Measurements from ENCODE around the gene SMYD1. TPM values are rescaled to one million over a fixed set of nuclear protein-coding genes. Genes with fewer than 3 reads are reported as not detected.

SMYD1 gene
- total RNA-seq, 1 donor from 2014 or later: 0.25 TPM

DNA sequence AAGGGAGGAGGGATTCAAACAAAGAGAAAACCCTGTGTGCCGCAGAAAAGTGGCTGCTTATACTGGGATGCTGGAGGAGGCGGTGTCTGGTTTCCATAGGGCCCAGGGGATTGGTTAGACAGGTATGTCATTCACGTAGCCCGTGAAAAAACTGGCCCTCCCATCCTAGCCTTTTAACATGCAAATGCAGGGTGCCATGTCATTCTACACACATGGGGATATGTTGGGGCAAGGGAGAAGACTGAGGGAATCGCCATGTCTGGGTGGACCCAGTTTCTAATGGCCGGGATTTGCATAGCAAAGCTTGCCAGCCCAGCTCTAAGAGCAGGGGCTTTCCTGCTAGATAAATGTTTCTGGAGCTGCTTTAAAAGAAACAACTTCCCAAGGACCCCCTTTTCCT, 43.1 kb upstream of the SMYD1 start:
- H3K27me3 Mint-ChIP-seq (ENCODE audit: unreplicated experiment): peaks cover 3% of the 10 kb centered on the region
- H3K4me3 Mint-ChIP-seq (ENCODE audit: unreplicated experiment): no peak overlapping the region
- no peaks in the 10 kb centered on the region for H3K36me3 Mint-ChIP-seq (ENCODE audit: unreplicated experiment)
- no peak overlapping the region for H3K27ac Mint-ChIP-seq (ENCODE audit: unreplicated experiment)
- TF ChIP-seq CTCF (IDR thresholded peaks at IDR 0.05; ENCODE audit: partially characterized antibody, unreplicated experiment): no peak
- H3K9me3 Mint-ChIP-seq (ENCODE audit: unreplicated experiment): no peaks in the 10 kb centered on the region
- DNase-seq: no peak
- H3K4me1 Mint-ChIP-seq (ENCODE audit: low read depth, unreplicated experiment): peaks cover 5% of the 10 kb centered on the region

DNA sequence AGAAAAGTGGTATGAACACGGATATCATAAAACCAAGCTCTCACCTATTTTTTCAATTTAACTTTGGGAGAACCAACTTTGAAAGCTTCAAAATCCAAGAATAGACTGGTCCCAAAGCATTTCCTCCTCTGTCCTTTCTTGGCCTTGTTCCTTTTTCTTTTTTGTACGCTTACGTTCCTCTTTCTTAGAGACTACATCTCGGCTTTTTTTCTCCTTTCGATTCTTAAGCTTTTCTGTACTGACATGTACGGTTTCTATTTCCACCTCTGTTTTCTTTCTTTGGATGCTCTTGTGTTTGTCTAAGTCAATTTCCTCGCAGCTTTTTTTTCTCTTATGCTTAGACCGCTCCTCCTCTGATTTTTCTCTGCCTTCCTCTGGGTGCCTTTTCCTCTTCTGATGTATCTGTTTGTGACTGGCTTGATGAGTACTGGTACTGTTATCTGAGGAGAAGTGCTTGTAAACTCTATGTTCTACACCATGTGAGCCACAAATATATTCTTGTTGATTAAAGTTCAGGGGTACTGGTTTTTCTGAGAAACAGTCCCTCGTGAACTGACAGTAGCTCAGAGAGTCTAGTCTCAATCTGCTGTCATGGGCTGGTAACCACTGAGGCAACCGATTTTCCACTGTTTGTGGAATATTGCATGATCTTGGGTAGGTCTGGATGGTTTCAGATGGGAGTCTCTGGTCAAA, 39.8 kb upstream of the SMYD1 start:
- no peak overlapping the region for H3K4me3 Mint-ChIP-seq (ENCODE audit: unreplicated experiment)
- no peak overlapping the region for H3K27ac Mint-ChIP-seq (ENCODE audit: unreplicated experiment)
- no peak for TF ChIP-seq CTCF (IDR thresholded peaks at IDR 0.05; ENCODE audit: partially characterized antibody, unreplicated experiment)
- peaks cover 5% of the 10 kb centered on the region for H3K4me1 Mint-ChIP-seq (ENCODE audit: low read depth, unreplicated experiment)
- H3K36me3 Mint-ChIP-seq (ENCODE audit: unreplicated experiment): no peaks in the 10 kb centered on the region
- no peak for DNase-seq
- no peaks in the 10 kb centered on the region for H3K9me3 Mint-ChIP-seq (ENCODE audit: unreplicated experiment)
- peaks cover 1% of the 10 kb centered on the region for H3K27me3 Mint-ChIP-seq (ENCODE audit: unreplicated experiment)

- no peaks in the 10 kb centered on the region for H3K36me3 Mint-ChIP-seq (ENCODE audit: unreplicated experiment)
- DNase-seq: no peak
- H3K27me3 Mint-ChIP-seq (ENCODE audit: unreplicated experiment): no peaks in the 10 kb centered on the region
- no peak for TF ChIP-seq CTCF (IDR thresholded peaks at IDR 0.05; ENCODE audit: partially characterized antibody, unreplicated experiment)
- no peak overlapping the region for H3K4me3 Mint-ChIP-seq (ENCODE audit: unreplicated experiment)
- H3K27ac Mint-ChIP-seq (ENCODE audit: unreplicated experiment): no peak overlapping the region
- no peaks in the 10 kb centered on the region for H3K9me3 Mint-ChIP-seq (ENCODE audit: unreplicated experiment)
- H3K4me1 Mint-ChIP-seq (ENCODE audit: low read depth, unreplicated experiment): peaks cover 5% of the 10 kb centered on the region
Observed at GRCh38 chr2:88028931-88029330, 38.7 kb upstream of the SMYD1 start.

DNA sequence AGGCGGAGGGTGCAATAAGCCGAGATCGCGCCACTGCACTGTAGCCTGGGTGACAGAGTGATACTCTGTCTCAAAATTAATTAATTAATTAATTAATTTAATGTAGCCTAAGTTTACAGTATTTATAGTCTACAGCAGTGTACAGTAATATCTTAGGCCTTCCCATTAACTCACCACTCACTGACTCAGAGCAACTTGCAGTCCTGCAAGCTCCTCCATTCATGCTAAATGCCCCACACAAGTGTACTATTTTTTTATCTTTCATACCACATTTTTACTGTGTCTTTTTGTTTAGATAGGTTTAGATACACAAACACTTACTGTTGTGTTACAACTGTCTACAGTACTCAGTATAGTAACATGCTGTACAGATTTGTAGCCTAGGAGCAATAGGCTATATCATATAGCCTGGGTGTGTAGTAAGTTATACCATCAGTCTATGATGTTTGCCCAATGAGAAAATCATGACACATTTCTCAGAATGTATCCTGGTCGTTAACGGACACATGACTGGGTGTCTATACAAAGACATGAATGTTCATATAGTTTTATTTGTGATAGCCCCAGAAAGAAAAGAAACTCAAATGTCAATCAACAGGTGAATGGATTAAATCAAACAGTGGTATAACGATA, 35.4 kb upstream of the SMYD1 start:
- no peak overlapping the region for H3K27ac Mint-ChIP-seq (ENCODE audit: unreplicated experiment)
- DNase-seq: no peak
- no peaks in the 10 kb centered on the region for H3K9me3 Mint-ChIP-seq (ENCODE audit: unreplicated experiment)
- no peak for TF ChIP-seq CTCF (IDR thresholded peaks at IDR 0.05; ENCODE audit: partially characterized antibody, unreplicated experiment)
- H3K27me3 Mint-ChIP-seq (ENCODE audit: unreplicated experiment): no peaks in the 10 kb centered on the region
- no peak overlapping the region for H3K4me3 Mint-ChIP-seq (ENCODE audit: unreplicated experiment)
- H3K36me3 Mint-ChIP-seq (ENCODE audit: unreplicated experiment): no peaks in the 10 kb centered on the region
- H3K4me1 Mint-ChIP-seq (ENCODE audit: low read depth, unreplicated experiment): no peaks in the 10 kb centered on the region

DNA sequence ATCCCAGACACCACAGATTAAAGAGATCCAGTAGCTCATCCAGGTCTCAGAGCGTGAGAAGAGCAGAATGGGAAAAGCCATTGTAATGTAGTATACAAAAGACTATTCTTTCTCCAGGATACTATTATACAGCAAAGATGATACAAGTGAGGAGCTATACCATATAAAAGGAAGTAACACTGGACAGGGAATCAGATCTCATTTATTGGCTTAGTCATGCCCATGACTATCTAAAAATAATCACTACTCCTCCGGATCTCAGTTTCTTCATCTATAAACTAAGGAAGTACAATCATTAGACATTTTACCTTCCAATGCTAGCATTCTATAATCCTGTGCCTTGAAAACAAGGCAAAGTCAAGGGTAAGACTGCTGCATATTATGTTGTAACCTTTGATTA, 31.4 kb upstream of the SMYD1 start:
- Mint-ChIP-seq H3K4me3 (ENCODE audit: unreplicated experiment) (no peak overlapping the region), H3K4me1 (ENCODE audit: low read depth, unreplicated experiment) (no peaks in the 10 kb centered on the region), H3K27me3 (ENCODE audit: unreplicated experiment) (no peaks in the 10 kb centered on the region), H3K36me3 (ENCODE audit: unreplicated experiment) (no peaks in the 10 kb centered on the region), H3K27ac (ENCODE audit: unreplicated experiment) (no peak overlapping the region), H3K9me3 (ENCODE audit: unreplicated experiment) (peaks cover 1% of the 10 kb centered on the region)
- TF ChIP-seq CTCF (IDR thresholded peaks at IDR 0.05; ENCODE audit: partially characterized antibody, unreplicated experiment): no peak
- DNase-seq: no peak
